Measurements from ENCODE around the gene TNFRSF25. TPM values are rescaled to one million over a fixed set of nuclear protein-coding genes. Genes with fewer than 3 reads are reported as not detected.

Gene TNFRSF25
- total RNA-seq, 1 experiment from 2014 or later = 19.5 TPM

DNA sequence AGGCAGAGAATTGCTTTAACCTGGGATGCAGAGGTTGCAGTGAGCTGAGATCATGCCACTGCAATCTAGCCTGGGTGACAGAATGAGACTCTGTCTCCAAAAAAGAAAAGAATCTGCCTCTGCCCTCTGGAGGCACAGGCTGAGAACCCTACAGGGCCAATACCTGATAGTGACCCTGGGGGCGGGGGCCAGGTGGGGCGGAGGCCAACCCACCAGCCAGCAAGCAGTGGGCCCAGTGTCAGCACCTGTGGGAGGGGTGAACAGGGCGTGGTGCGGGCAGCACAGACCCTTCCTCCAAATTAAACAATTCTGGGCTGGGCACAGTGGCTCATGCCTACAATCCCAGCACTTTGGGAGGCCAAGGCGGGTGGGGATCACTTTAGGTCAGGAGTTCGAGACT, 44.5 kb upstream of the TNFRSF25 start:
- H3K9me3 Mint-ChIP-seq = no peaks in the 10 kb centered on the region
- no peaks in the 10 kb centered on the region for H3K27me3 Mint-ChIP-seq (ENCODE audit: low read depth)
- no peak overlapping the region for H3K4me3 Mint-ChIP-seq
- TF ChIP-seq, protein P1, sequence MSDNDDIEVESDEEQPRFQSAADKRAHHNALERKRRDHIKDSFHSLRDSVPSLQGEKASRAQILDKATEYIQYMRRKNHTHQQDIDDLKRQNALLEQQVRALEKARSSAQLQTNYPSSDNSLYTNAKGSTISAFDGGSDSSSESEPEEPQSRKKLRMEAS (CRISPR knock-in tag; IDR thresholded peaks at IDR 0.05) = no peak
- TF ChIP-seq CREM (CRISPR knock-in tag; IDR thresholded peaks at IDR 0.05) (no peak), PRRX2 (CRISPR knock-in tag; IDR thresholded peaks at IDR 0.05) (no peak)
- TF ChIP-seq, protein P2, sequence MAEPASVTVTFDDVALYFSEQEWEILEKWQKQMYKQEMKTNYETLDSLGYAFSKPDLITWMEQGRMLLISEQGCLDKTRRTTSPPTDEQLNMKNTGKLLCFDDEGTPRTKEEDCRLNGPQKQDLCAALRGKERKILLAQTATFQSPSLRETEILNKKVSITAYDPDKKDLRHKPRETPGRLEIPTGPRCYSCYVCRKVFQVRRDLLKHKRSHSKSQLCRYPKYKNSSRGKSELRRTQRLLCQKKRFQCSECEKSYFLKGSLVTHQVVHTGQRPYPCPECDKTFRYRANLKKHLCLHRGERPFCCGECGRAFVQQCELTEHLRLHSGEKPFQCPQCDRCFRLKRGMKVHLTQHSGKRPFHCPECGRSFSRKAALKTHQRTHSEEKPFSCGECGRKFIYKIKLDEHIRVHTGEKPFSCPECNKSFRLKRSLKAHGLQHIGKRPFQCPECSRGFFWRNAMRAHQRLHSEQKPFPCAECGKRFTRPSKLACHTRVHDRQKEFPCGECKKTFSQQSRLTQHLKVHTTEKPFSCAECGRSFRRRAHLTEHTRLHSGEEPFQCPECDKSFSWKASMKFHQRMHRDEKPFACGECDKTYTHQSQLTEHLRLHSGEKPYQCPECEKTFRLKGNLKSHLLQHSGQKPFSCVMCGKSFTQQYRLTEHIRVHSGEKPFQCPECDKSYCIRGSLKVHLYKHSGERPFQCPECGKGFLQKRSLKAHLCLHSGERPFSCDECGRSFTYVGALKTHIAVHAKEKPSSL (CRISPR knock-in tag; conservative IDR thresholded peaks at IDR 0.05) = no peak
- no peak overlapping the region for H3K27ac Mint-ChIP-seq
- ChIA-PET POLR2A (interaction anchor here (0.9 kb wide), 1 partner anchor 32 kb away, joined by 3 read pairs; no protein-coding TSS in a partner anchor), CTCF (interaction anchor here (1.0 kb wide), 1 partner anchor 33 kb away, joined by 3 read pairs; no protein-coding TSS in a partner anchor)
- DNase-seq (ENCODE audit: low spot score) (no peak), ATAC-seq (no peak)
- no peaks in the 10 kb centered on the region for H3K36me3 Mint-ChIP-seq
- H3K4me1 Mint-ChIP-seq = no peaks in the 10 kb centered on the region

DNA sequence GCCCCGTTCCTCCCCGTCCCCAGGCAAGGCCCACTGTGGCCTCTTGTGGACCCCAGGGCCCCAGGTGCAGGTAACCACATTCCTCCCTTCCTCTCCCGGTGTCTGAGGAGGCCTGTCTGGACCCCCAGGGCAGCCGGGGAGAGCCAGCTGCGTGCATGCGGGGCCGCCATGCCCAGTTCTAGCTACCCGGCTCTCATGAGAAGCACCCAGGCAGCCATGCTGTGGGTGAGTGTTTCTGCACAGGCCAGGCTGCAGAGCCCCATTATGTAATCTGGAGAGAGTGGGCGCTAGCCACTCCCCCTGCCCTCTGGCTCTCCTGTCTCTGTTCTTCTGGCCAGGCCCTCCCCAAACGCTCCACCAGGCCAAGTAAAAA, 43.9 kb upstream of the TNFRSF25 start:
- CTCF ChIA-PET = interaction anchor here (1.0 kb wide), 1 partner anchor 33 kb away, joined by 3 read pairs; no protein-coding TSS in a partner anchor
- no peaks in the 10 kb centered on the region for H3K36me3 Mint-ChIP-seq
- no peak overlapping the region for H3K4me3 Mint-ChIP-seq
- ATAC-seq (no peak), DNase-seq (ENCODE audit: low spot score) (no peak)
- no peaks in the 10 kb centered on the region for H3K4me1 Mint-ChIP-seq
- no peak overlapping the region; the same call in 1 of the 2 replicates for H3K27ac Mint-ChIP-seq
- H3K27me3 Mint-ChIP-seq (ENCODE audit: low read depth) = no peaks in the 10 kb centered on the region
- H3K9me3 Mint-ChIP-seq = no peaks in the 10 kb centered on the region
- TF ChIP-seq, protein P1 (CRISPR knock-in tag; IDR thresholded peaks at IDR 0.05) = no peak
- no peak for TF ChIP-seq PRRX2 (CRISPR knock-in tag; IDR thresholded peaks at IDR 0.05)
- TF ChIP-seq NR3C1 (CRISPR knock-in tag; conservative IDR thresholded peaks at IDR 0.05; ENCODE audit: low read depth) = no peak
- TF ChIP-seq, protein P3, sequence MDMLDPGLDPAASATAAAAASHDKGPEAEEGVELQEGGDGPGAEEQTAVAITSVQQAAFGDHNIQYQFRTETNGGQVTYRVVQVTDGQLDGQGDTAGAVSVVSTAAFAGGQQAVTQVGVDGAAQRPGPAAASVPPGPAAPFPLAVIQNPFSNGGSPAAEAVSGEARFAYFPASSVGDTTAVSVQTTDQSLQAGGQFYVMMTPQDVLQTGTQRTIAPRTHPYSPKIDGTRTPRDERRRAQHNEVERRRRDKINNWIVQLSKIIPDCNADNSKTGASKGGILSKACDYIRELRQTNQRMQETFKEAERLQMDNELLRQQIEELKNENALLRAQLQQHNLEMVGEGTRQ (CRISPR knock-in tag; IDR thresholded peaks at IDR 0.05) = no peak
- no peak for TF ChIP-seq ZBTB21 (CRISPR knock-in tag; IDR thresholded peaks at IDR 0.05; ENCODE audit: borderline replicate concordance)
- no peak for TF ChIP-seq NFYB (CRISPR knock-in tag; conservative IDR thresholded peaks at IDR 0.05; ENCODE audit: low read depth)
- TF ChIP-seq EMX1 (CRISPR knock-in tag; IDR thresholded peaks at IDR 0.05) = no peak
- TF ChIP-seq, protein P2 (CRISPR knock-in tag; conservative IDR thresholded peaks at IDR 0.05) = no peak
- TF ChIP-seq CREM (CRISPR knock-in tag; IDR thresholded peaks at IDR 0.05) = no peak
- TF ChIP-seq ZNF263 (CRISPR knock-in tag; IDR thresholded peaks at IDR 0.05; ENCODE audit: low read depth) = no peak
- TF ChIP-seq, protein P4, sequence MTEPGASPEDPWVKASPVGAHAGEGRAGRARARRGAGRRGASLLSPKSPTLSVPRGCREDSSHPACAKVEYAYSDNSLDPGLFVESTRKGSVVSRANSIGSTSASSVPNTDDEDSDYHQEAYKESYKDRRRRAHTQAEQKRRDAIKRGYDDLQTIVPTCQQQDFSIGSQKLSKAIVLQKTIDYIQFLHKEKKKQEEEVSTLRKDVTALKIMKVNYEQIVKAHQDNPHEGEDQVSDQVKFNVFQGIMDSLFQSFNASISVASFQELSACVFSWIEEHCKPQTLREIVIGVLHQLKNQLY (CRISPR knock-in tag; IDR thresholded peaks at IDR 0.05) = no peak
- TF ChIP-seq NR1H2 (CRISPR knock-in tag; IDR thresholded peaks at IDR 0.05) = no peak
- no peak for TF ChIP-seq TEAD1 (CRISPR knock-in tag; IDR thresholded peaks at IDR 0.05)
- TF ChIP-seq, protein P5, sequence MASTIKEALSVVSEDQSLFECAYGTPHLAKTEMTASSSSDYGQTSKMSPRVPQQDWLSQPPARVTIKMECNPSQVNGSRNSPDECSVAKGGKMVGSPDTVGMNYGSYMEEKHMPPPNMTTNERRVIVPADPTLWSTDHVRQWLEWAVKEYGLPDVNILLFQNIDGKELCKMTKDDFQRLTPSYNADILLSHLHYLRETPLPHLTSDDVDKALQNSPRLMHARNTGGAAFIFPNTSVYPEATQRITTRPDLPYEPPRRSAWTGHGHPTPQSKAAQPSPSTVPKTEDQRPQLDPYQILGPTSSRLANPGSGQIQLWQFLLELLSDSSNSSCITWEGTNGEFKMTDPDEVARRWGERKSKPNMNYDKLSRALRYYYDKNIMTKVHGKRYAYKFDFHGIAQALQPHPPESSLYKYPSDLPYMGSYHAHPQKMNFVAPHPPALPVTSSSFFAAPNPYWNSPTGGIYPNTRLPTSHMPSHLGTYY (CRISPR knock-in tag; IDR thresholded peaks at IDR 0.05) = no peak
- TF ChIP-seq, protein P6, sequence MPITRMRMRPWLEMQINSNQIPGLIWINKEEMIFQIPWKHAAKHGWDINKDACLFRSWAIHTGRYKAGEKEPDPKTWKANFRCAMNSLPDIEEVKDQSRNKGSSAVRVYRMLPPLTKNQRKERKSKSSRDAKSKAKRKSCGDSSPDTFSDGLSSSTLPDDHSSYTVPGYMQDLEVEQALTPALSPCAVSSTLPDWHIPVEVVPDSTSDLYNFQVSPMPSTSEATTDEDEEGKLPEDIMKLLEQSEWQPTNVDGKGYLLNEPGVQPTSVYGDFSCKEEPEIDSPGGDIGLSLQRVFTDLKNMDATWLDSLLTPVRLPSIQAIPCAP (CRISPR knock-in tag; IDR thresholded peaks at IDR 0.05) = no peak
- no peak for TF ChIP-seq GABPB1 (CRISPR knock-in tag; IDR thresholded peaks at IDR 0.05)
- TF ChIP-seq, protein P7, sequence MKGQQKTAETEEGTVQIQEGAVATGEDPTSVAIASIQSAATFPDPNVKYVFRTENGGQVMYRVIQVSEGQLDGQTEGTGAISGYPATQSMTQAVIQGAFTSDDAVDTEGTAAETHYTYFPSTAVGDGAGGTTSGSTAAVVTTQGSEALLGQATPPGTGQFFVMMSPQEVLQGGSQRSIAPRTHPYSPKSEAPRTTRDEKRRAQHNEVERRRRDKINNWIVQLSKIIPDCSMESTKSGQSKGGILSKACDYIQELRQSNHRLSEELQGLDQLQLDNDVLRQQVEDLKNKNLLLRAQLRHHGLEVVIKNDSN (CRISPR knock-in tag; IDR thresholded peaks at IDR 0.05) = no peak
- TF ChIP-seq ZNF232 (CRISPR knock-in tag; IDR thresholded peaks at IDR 0.05) = no peak
- POLR2A ChIA-PET = interaction anchor here (0.9 kb wide), 1 partner anchor 33 kb away, joined by 3 read pairs; no protein-coding TSS in a partner anchor
